ENCODE measurements around the gene TMED9.
A peak's percentile ranks its signal among the peaks of the same experiment; 100 is the strongest.

TMED9 gene

DNA sequence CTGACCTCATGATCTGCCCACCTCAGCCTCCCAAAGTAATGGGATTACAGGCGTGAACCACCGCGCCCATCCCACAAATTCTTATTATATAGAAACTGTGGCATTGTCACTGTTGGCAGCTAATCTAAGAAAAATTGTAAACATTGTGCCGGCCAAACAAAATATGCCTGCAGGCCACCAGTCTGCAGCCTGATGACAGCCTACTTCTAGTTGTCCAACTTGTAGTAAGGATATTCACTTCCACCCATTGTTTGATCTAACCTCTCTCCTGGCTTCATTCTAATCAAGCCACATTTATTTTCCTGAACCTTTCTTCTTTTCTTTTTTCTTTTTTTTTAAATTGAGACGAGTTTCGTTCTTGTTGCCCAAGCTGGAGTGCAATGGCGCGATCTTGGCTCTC is 13.7 kb upstream of the TMED9 start:
- DNase-seq (ENCODE audit: low read depth) = no peak

DNA sequence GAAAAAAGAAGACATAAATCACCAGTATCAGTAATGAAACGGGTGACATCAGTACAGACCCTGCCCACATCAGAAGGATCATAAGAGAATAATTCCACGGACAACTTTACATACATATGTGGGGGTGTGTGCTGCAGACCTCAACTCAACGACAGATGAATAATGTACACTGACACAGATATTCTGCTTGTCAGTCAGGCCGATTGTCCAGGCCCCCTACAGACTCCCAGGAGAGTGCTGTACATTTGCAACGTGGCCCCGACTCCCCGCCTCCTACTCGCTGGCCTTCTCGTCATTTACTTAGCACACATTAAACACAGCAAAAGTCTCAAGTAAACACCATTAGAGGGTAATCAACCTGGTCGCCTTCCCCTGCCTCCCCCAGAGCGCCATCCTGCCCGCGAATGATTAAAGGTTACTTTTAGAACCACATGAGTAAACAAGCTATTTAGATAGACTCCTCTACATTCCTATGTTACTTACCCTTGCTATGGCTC is 3.5 kb upstream of the TMED9 start:
- no peak for DNase-seq (ENCODE audit: low read depth)

DNA sequence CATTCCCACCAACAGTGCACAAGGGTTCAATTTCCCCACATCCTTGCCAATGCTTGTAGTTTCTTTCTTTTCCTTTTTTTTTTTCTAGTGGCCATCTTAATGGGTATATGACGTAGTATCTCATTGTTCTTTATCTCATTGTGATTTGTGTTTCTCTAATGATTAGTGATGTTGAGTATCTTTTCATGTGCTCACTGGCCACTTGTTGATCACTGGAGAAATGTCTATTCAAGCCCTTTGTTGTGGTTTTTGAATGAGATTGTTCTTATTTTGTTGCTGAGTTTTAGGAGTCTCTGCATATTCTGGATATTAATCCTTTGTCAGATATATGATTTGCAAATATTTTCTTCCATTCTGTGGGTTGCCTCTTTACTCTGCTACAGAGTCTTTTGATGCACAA is 1.6 kb upstream of the TMED9 start:
- DNase-seq (ENCODE audit: low read depth) = no peak

DNA sequence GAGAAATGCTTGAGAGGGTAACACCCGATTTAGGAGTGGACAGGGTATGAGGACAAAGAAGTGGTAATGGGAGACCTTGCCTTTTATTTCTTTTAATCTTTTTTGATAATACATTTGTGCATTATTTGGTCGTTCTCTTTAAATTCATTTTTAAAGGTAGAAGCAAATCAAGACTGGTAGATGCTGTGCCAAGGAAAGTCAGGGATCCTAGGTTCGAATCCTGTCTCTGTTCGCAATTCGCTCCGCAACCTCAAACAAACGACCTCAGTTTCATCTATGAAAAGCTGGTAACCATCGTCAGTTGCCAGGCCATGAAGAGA is 353 bp upstream of the TMED9 start:
- DNase-seq (ENCODE audit: low read depth) = no peak

DNA sequence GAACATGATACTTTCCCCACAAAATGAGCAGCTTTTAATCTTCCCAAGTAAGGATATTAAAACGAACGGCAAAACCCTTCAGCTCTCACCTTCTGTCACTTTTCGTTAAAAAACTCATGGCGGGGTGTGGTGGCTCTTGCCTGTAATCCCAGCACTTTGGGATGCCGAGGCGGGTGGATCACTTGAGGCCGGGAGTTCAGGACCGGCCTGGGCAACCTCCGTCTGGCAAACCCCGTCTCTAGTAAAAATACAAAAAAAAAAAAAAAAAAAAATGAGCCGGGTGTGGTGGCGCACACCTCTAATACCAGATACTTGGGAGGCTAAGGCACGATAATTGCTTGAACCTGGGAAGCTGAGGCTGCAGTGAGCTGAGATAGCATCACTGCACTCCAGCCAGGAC is 902 bp downstream of the TMED9 start:
- no peak for DNase-seq (ENCODE audit: low read depth)

DNA sequence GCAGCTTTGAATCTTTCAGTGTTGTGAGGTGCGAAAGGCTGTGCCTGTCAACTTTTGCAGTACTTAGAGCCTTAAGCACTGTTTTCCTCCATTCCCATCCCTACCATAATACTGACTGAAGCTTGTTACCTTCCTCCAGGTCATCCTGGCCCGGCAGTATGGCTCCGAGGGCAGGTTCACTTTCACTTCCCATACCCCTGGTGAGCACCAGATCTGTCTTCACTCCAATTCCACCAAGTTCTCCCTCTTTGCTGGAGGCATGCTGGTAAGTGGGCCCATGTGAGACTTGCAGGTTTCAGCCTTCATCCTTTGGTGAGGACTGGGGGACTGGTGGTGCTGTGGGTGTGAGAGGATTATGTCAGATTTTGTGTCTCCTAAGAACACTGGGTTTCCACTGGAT is 1.5 kb downstream of the TMED9 start:
- DNase-seq (ENCODE audit: low read depth) = no peak

DNA sequence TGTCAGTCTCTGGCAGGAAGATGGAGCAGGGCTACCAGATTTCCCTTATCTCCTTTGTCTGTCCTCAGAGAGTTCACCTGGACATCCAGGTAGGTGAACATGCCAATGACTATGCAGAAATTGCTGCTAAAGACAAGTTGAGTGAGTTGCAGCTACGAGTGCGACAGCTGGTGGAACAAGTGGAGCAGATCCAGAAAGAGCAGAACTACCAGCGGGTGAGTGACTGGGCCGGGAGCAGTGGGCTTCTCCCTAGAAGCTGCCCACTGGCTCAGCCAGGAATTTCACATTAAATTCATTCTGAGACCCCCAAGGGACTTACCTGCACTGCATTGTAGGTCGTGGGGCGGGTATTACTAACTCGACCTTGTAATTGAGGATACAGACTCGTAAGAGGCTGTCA is 2.1 kb downstream of the TMED9 start:
- no peak for DNase-seq (ENCODE audit: low read depth)

DNA sequence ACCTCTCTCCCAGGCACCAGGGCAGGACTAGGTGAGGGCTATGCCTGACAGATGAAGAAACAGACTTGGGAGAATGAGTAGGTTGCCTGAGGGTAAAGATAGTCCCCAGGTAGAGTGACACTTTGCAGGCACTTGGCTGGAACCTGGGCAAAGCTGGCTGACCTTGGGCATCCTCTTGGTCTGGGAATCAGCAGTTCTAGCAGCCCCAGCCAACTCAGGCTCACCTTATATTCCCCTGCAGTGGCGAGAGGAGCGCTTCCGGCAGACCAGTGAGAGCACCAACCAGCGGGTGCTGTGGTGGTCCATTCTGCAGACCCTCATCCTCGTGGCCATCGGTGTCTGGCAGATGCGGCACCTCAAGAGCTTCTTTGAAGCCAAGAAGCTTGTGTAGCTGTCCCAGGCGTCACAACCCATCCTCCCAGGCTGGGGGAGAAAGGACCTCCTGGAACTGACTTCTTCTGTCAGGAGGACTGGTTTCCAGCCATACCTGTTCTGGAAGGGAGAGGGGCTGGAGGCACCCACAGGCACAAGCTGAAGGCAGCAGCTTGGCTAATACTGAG is 3.1 kb downstream of the TMED9 start:
- no peak for DNase-seq (ENCODE audit: low read depth)

DNA sequence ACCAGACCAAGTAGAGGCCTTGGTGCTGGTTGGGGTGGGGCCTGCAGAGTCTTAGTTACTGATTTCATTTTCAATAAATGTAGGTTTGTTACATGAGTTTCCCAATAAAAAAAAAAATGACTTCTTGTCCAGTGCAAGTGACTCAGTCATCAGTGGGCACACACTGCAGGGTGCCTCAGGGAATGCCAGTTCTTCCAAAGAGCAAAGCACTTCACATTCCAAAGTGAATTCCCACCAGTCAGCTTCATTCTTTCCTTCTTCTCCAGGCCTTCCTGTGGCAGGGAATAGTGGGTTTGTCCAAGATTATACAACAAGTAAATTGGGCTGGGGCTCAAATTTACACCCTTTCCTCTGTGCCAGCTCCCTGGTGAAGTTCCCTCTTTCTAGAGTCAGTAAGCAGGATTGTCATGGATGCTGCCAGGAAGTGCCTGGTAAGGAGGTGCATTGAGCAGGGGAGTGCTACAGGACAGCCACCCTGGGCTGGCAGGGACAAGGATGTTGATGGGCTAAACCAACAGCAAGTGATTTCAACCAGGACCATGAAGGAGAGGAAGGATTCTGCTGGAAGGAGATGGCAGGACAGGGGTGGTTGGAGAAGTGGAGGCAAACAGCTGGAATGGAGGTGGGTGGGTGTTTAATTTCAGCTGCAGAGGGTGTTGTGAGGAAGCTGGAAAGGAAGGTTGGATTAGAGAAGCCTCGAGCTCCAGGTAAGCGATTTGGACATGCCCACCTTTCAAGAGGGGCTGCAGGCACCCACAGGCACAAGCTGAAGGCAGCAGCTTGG is 4.2 kb downstream of the TMED9 start:
- no peak for DNase-seq (ENCODE audit: low read depth)

DNA sequence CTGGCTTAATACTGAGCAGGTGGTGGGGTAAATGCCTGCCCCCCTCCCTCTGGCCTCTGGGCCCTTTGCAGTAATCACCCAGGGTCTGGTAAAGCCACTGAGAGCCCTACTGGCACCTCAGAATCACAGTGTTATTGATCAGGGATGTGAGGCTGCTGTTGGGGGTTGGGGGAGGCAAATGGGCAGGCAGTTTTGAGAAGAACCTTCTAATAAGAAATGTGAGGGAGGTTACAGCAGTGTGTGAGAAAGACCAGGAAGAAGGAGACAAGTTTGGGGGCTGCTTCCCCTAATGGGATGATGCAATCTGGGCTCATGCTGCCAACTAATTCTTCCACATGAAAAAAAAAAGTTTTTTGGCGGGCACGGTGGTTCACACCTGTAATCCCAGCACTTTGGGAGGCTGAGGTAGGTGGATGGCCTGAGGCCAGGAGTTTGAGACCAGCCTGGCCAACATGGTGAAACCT is 4.8 kb downstream of the TMED9 start:
- DNase-seq (ENCODE audit: low read depth) = no peak

DNA sequence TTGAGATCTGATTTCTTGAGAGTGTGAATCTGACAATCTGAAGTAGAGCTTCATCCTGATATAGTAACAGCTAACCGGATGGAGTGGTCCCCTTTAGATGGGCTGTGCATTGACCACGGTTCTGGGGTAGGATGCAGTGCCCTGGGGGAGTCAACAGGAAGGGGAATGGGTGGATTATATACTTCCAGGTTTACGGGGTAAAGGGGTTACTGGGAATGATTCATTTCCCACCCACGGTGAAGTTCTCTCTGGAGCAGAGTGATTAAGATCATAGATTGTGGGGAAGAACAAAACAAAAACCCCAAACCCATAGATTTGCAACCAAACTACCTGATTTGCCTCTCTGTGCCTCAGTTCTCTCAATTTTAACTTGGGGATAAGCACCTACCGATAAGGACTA is 6.5 kb downstream of the TMED9 start:
- DNase-seq (ENCODE audit: low read depth) = no peak

DNA sequence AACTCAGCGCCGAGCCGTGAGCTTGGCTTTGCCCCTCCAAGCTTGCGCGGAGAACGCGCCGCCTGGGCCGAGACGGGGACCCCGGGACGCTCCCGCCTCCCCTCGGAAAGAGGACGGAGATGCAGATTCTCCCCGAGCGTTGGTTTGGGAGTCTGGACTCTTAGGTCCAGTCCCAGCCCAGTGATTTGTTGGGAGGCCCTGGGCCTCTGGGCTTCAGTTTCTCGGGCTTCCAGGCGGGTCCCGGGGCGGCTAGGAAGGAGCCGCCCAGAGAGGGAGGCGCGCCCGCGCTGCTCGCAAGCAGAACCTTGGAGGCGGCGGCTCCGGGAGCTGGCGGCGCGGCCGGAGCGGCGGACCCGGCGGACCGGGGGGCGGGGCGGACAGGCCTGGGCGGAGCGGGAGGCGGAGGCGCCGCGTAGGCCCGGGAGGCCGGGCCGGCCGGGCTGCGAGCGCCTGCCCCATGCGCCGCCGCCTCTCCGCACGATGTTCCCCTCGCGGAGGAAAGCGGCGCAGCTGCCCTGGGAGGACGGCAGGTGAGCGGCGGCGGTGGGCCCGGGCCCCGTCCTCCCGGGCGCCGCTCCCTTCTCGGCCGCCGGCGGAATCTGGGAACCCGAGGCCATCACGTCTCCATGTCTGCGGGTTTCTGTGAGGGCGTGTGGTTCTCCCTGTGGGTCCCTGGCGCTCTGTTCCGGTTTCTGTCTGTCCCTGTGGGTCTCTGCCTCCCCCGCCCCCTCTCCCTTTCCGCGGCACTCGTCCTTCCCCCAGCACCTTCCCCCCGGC is 7.9 kb downstream of the TMED9 start, which contains the start of gene B4GALT7:
Gene B4GALT7 (plus strand): TSS at position 402 of the 777 bp plus-strand sequence. CDS start 79 bp downstream, at position 481.
- peak; percentile 55 for DNase-seq (ENCODE audit: low read depth)

DNA sequence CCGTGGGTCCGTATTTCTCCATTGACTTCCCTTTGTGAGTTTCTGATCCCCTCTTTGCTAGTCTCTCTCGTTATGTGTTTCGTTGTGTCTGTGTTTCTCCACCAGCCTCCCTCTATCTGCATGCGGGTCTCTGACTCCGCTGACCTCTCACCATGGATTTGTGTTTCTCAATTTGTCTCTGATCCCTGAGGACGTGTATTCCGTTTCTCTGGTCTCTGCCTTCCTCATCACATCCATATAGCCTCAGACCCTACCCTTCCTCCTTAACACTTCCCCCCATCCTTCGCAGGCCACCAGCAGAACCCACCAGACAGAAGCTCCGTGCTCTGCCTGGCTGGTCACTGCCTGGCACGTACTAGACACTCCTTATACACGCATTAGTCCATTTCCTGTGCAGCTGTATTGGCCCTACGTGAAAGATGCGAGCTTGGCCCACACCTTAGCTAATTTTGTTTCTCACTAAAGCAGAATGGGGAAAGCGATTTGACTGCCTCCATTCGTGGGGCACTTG is 8.6 kb downstream of the TMED9 start:
- DNase-seq (ENCODE audit: low read depth) = no peak

DNA sequence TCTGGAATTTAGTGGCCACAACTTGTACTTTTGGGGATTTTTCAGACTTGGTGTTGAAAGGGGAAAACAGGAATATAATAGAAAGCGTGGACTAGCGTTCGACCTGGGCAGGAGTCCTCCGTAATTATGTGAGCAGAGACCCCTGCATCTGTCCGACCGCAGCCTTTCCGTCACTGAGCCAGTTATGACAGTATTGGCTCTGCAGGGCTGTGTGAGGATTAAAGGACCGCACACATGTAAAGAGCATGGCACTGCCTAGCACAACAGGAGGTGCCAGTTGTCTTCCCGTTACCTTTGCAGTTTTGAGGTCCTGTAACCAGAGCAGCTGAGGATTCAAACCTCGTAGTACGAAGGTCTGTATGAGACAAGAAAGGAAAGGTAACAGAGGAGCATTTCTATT is 9.1 kb downstream of the TMED9 start:
- DNase-seq (ENCODE audit: low read depth) = no peak

DNA sequence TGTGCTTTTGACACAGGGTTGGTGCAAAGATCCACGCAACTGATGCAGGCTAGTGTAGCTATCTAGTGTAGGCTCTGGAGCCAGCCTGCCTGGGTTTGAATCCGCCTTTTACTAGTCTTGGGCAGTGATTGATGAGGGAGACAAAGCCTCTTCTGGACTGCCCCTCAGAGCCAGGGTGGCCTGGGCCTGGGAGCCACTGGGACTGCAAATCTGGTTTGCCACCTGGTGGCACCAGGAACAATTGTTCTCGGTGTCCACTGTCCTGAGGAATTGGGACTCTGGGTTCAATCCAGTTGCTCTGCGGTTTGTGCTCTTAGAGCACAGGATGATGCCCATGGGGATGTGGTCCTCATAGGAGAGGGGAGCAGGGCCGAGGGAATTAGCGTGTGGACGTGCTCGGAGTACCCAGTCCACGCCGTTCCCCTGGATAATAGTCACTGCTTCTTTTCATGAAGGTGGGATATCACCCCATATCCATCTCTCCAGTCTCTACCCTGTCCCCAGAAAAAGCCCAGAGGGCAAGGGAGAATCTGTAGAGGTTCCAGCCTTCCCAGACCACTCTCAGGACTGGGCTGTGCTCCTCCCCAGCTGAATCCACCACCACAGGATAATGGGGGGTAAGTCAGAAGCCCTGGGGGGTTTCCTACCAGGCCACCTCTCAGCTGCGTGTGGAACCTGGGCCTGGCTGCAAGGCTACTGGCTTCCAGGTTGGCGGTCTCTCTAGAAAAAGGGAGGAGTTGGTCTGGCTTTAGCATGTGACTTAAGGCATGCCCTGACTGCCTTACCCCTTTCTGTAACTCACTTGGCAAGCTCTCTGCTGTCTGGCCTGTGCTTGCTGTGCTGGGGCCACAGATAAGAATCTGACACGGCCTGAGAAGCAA is 9.8 kb downstream of the TMED9 start:
- no peak for DNase-seq (ENCODE audit: low read depth)

DNA sequence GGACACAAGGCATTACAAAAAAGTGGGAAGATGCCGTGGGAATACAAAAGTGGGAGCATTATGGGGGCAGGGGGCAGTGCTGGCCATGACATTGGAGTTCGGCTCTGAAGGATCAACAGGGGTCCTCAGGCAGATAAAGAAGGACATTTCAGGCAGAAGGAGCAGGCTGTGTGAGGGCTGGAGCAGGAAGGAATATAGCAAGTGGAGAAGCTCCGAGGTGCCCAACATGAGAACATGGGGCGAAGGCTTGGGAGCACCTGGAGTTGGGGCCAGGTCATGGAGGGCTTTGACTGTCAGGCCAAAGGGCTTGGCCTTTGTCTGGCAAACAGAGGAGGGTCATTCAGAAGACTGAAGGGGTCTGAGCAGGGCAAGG is 10.4 kb downstream of the TMED9 start:
- DNase-seq (ENCODE audit: low read depth) = no peak

DNA sequence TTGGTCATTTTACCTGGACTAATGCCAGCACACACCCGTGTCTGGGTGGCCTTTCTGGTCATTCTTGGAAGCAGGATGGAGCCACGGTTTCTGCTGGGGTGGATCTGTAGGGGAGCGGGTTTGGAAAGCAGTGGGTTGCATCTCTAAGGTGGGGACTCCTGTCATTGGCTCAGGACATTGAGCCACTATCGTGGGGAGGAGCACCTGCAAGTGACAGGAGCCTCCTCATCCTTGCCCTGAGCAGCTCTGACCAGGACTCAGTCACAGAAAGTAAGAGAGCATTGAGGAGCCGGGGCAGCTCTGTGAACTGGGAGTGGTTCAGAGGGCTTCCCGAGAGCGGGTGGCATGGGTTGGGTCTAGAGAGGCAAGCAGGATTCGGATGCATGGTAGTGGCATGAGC is 11.6 kb downstream of the TMED9 start:
- no peak for DNase-seq (ENCODE audit: low read depth)

DNA sequence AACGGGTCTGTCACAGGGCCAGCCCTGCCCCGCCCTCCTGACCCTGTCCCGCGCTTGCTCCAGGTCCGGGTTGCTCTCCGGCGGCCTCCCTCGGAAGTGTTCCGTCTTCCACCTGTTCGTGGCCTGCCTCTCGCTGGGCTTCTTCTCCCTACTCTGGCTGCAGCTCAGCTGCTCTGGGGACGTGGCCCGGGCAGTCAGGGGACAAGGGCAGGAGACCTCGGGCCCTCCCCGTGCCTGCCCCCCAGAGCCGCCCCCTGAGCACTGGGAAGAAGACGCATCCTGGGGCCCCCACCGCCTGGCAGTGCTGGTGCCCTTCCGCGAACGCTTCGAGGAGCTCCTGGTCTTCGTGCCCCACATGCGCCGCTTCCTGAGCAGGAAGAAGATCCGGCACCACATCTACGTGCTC is 12.1 kb downstream of the TMED9 start:
- no peak for DNase-seq (ENCODE audit: low read depth)

DNA sequence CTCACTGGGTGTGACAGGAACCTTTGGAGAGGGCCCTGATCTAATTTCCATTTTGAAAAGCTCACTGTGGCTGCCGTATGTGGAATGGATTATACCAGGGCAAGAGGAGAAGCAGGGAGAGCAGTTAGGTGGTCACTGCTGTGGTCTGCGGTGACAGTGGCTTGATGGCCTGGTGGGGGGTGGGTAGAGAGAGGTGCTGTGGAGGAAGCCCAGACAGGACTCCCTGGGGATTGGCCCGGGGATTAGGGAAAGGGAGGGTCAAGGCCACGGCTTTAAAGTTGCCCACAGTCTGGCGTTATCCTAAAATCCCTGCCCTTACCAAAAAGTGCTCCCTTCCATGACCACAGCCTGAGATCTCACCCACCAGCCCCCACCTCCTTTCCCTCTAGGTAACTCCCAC is 12.7 kb downstream of the TMED9 start:
- DNase-seq (ENCODE audit: low read depth) = no peak

DNA sequence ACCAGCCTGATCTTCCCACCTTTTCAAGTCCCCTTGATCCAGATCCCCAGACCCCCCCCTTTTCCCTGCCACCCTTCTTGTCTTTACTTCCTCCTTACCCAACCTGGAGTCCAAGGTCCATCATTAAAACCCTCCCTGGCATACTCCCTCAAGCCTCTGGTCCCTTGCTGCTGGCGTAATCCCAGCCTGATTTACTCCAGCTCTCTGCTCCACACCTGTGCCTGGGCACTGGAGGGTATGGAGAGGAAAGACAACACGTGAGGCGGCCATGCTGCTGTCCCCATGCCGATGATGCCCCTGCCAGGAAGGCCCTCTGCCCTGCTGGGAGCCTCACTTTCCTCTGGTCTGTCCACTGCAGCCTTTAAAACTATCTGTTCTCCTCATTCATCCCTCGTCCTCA is 13.1 kb downstream of the TMED9 start:
- DNase-seq (ENCODE audit: low read depth) = no peak

DNA sequence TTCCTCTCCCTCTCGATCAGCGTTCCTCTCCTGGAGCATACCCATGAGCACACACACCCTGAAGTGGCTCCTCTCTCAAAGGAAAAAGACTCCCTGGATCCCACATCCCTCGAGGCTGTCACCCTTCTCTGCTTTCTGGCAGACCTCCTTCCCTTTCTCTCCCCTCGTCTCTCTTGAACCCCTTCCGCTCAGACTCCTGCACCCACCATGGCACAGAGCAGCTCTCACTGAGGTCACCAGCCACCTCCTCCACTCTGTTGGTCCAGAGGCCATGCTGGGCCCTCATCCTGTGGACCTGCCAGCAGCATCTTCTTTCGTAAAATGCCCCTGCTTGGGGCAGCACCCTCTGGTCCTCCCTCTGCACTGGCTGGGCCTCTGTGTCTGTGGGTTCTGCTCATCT is 13.7 kb downstream of the TMED9 start:
- DNase-seq (ENCODE audit: low read depth) = no peak
